ENCODE measurements around the gene SLC25A51.

SLC25A51 gene

GRCh38 chr9:37920471-37921167, 16.7 kb upstream of the SLC25A51 start:
- no peak for TF ChIP-seq CTCF (IDR thresholded peaks at IDR 0.05; ENCODE audit: low read depth, low read length)
- no peak overlapping the region for H3K4me3 ChIP-seq (replicated peaks in 1 of 2; ENCODE audit: low read depth in 2 of 2, low read length in 2 of 2)
- DNase-seq (ENCODE audit: low read depth in 2 of 2), result no peak

- no peak overlapping the region for H3K4me3 ChIP-seq (replicated peaks in 1 of 2; ENCODE audit: low read depth in 2 of 2, low read length in 2 of 2)
- DNase-seq (ENCODE audit: low read depth in 2 of 2), result no peak
- TF ChIP-seq CTCF (IDR thresholded peaks at IDR 0.05; ENCODE audit: low read depth, low read length), result no peak
Measured at GRCh38 chr9:37919956-37920335, 16.0 kb upstream of the SLC25A51 start.

GRCh38 chr9:37919246-37919955, 15.5 kb upstream of the SLC25A51 start:
- no peak for TF ChIP-seq CTCF (IDR thresholded peaks at IDR 0.05; ENCODE audit: low read depth, low read length)

GRCh38 chr9:37918665-37919170, 14.8 kb upstream of the SLC25A51 start:
- no peak overlapping the region for H3K4me3 ChIP-seq (replicated peaks in 1 of 2; ENCODE audit: low read depth in 2 of 2, low read length in 2 of 2)
- no peak for DNase-seq (ENCODE audit: low read depth in 2 of 2)
- TF ChIP-seq CTCF (IDR thresholded peaks at IDR 0.05; ENCODE audit: low read depth, low read length), result no peak

More at GRCh38 chr9:37919246-37919955, 15.5 kb upstream of the SLC25A51 start:
- H3K4me3 ChIP-seq (replicated peaks in 1 of 2; ENCODE audit: low read depth in 2 of 2, low read length in 2 of 2), result no peak overlapping the region
- DNase-seq (ENCODE audit: low read depth in 2 of 2), result no peak

- no peak for DNase-seq (ENCODE audit: low read depth in 2 of 2)
- no peak overlapping the region for H3K4me3 ChIP-seq (replicated peaks in 1 of 2; ENCODE audit: low read depth in 2 of 2, low read length in 2 of 2)
- TF ChIP-seq CTCF (IDR thresholded peaks at IDR 0.05; ENCODE audit: low read depth, low read length), result no peak
Measured at GRCh38 chr9:37917801-37918664, 14.1 kb upstream of the SLC25A51 start.

GRCh38 chr9:37917313-37917731, 13.4 kb upstream of the SLC25A51 start:
- TF ChIP-seq CTCF (IDR thresholded peaks at IDR 0.05; ENCODE audit: low read depth, low read length), result no peak
- no peak overlapping the region for H3K4me3 ChIP-seq (replicated peaks in 1 of 2; ENCODE audit: low read depth in 2 of 2, low read length in 2 of 2)
- DNase-seq (ENCODE audit: low read depth in 2 of 2), result no peak
